ENCODE results near the gene PTCHD4.

The PTCHD4 gene

DNA sequence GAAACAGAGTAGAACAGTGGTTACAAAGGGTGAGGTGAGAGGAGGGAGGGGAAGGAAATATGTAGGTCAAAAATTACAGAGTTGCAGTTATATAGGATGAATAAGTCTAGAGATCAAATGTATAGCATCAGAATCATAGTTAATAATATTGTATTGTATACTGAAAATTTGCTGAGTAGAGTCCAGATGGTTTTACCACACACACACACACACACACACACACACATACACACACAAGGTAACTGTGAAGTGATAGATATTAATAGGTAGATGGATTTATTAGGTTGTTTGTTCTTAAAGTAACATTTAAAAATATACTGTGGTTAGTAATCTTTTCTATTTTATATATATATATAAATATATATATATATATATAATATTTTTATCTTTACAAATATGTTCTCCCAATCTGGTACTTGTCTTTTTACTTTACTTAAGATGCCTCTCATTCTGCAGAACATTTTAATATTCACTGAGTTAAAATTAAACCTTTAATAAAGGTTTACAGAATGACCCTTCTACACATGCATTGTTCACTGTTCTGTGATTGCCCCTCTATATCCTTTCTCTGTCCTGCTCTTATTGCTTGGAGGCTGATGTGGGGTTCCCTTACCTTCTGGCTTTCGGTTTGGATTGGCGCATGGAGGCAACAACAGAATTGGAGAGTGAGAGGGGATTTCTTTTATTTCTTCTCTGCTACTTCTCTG lies 408 bp downstream of the PTCHD4 start:
- TF ChIP-seq TAF1 (IDR thresholded peaks at IDR 0.05; ENCODE audit: borderline replicate concordance, insufficient read depth, low read length) (no peak), FOXP2 (optimal IDR thresholded peaks at IDR 0.05; ENCODE audit: borderline replicate concordance, extremely low read depth, extremely low read length, insufficient read depth) (no peak)

DNA sequence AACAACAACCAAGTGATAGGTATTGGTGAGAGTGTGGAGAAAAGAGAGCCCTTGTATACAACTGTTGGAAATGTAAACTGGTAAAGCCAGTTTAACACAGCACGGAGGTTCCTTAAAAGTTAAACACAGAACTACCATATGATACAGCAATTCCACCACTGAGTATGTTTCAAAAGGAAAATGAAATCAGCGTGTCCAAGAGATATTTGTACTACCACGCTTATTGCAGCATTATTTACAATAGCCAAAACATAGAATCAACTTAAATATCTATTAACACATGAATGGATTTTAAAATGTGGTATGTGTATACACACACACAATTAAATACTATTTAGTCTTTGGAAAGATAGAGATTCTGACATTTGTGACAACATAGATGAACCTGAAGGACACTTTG lies 1.1 kb downstream of the PTCHD4 start:
- no peak for TF ChIP-seq POLR2AphosphoS5 (IDR thresholded peaks at IDR 0.05; ENCODE audit: low read depth, low read length)

DNA sequence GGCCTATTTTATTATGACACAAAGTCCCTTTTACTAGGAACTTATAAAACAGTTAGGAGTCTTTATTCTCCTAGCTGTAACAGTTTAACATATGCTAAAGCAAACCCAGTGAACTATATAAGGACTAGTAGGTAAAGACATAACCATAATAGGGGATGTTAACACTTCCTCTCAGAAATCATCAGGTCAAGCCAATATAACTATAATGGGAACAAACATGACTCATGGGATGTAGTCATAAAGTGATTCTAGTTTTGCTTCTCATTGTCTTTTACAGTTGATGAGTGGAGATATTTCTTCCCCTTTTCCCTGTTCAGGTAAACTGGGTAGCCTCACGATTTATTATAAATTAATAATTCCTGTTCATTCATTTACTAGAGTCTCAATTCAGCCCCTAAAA lies 9.7 kb downstream of the PTCHD4 start:
- TF ChIP-seq POLR2AphosphoS5 (IDR thresholded peaks at IDR 0.05; ENCODE audit: low read depth, low read length) (no peak), SIN3A (IDR thresholded peaks at IDR 0.05; ENCODE audit: borderline replicate concordance, insufficient read depth, low read length) (no peak), TAF1 (IDR thresholded peaks at IDR 0.05; ENCODE audit: borderline replicate concordance, insufficient read depth, low read length) (no peak), FOXP2 (optimal IDR thresholded peaks at IDR 0.05; ENCODE audit: borderline replicate concordance, extremely low read depth, extremely low read length, insufficient read depth) (no peak)
- TF ChIP-seq, protein P1, sequence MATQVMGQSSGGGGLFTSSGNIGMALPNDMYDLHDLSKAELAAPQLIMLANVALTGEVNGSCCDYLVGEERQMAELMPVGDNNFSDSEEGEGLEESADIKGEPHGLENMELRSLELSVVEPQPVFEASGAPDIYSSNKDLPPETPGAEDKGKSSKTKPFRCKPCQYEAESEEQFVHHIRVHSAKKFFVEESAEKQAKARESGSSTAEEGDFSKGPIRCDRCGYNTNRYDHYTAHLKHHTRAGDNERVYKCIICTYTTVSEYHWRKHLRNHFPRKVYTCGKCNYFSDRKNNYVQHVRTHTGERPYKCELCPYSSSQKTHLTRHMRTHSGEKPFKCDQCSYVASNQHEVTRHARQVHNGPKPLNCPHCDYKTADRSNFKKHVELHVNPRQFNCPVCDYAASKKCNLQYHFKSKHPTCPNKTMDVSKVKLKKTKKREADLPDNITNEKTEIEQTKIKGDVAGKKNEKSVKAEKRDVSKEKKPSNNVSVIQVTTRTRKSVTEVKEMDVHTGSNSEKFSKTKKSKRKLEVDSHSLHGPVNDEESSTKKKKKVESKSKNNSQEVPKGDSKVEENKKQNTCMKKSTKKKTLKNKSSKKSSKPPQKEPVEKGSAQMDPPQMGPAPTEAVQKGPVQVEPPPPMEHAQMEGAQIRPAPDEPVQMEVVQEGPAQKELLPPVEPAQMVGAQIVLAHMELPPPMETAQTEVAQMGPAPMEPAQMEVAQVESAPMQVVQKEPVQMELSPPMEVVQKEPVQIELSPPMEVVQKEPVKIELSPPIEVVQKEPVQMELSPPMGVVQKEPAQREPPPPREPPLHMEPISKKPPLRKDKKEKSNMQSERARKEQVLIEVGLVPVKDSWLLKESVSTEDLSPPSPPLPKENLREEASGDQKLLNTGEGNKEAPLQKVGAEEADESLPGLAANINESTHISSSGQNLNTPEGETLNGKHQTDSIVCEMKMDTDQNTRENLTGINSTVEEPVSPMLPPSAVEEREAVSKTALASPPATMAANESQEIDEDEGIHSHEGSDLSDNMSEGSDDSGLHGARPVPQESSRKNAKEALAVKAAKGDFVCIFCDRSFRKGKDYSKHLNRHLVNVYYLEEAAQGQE (IDR thresholded peaks at IDR 0.05; ENCODE audit: insufficient read depth in 1 of 2, low read depth in 2 of 2, low read length in 2 of 2), result no peak

DNA sequence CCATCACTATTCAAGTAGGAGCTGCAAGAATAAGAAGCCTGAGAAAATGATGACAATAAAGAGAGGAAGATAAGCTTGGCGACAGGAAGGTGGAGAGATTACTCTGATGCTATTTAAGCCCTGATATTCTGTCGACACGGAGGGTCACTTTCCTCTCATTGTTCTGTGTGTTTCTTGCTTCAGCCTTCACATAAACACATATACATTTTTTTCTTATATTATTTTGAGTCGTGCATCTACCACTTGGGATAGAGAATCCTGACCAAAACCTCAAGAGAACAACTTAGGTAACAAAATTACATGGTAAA lies 10.5 kb downstream of the PTCHD4 start:
- no peak for TF ChIP-seq FOXP2 (optimal IDR thresholded peaks at IDR 0.05; ENCODE audit: borderline replicate concordance, extremely low read depth, extremely low read length, insufficient read depth)
- TF ChIP-seq POLR2AphosphoS5 (IDR thresholded peaks at IDR 0.05; ENCODE audit: low read depth, low read length), result no peak
- TF ChIP-seq, protein P1 (IDR thresholded peaks at IDR 0.05; ENCODE audit: insufficient read depth in 1 of 2, low read depth in 2 of 2, low read length in 2 of 2), result no peak
- TF ChIP-seq SIN3A (IDR thresholded peaks at IDR 0.05; ENCODE audit: borderline replicate concordance, insufficient read depth, low read length), result no peak
- no peak for TF ChIP-seq TAF1 (IDR thresholded peaks at IDR 0.05; ENCODE audit: borderline replicate concordance, insufficient read depth, low read length)

DNA sequence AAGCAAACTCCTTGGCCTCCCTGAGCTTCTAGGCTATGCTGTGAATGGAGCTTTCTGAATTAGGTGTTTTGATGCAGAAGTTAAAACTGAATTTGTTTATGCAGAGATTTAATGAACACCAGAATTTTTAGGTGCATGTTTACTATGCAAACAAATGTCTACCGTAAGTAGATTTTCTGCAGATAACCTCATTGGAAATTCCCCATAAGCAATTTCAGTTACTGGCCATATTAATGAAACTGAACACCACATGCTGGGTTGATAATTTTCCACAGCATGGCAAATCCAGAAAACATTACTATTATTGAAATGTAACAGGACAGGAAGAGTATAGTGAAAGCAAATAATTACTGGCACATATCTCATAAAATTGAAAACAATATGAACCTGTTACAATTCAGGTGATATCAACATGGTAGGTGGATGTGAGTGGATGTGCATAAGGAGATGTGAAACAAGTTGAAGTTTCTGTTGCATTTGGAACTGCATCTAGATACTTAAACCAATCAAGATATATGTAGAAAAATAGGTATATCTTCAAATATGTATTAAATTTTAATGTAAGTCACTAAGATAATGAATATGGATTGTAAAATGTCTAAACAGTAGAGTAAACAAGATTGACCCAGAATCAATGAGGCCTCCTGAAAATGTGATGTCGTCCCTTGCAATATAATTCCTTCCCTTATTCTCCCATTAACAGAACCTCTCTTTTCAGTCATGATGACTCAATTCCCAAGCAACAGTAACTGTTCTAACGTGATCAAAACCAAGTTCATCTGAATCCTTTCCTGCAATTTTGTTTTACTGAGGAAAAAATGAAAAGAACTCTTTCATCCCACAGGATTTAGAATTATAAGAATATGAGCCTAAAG lies 11.0 kb downstream of the PTCHD4 start:
- TF ChIP-seq, protein P1 (IDR thresholded peaks at IDR 0.05; ENCODE audit: insufficient read depth in 1 of 2, low read depth in 2 of 2, low read length in 2 of 2), result no peak
- no peak for TF ChIP-seq POLR2AphosphoS5 (IDR thresholded peaks at IDR 0.05; ENCODE audit: low read depth, low read length)
- TF ChIP-seq FOXP2 (optimal IDR thresholded peaks at IDR 0.05; ENCODE audit: borderline replicate concordance, extremely low read depth, extremely low read length, insufficient read depth), result no peak
- no peak for TF ChIP-seq SIN3A (IDR thresholded peaks at IDR 0.05; ENCODE audit: borderline replicate concordance, insufficient read depth, low read length)
- no peak for TF ChIP-seq TAF1 (IDR thresholded peaks at IDR 0.05; ENCODE audit: borderline replicate concordance, insufficient read depth, low read length)

DNA sequence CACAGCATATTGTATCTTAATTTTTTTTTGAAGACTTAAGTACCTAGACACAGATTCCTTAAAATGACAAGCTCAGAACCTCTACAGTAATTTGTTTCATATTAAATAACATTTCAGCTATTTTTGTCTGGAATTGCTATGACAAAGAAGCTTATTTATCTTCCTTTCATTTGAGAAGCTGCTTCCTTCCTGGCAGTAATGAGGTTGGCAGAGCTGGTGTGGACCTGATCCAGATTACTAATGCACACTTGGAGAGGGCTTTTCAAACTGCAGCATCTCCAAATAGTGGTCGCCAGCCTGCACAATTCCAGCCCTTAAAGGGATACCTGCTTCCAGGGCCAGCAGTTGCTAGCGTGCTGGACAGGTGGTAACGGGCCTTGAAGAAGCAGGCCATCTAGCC lies 12.1 kb downstream of the PTCHD4 start:
- TF ChIP-seq FOXP2 (optimal IDR thresholded peaks at IDR 0.05; ENCODE audit: borderline replicate concordance, extremely low read depth, extremely low read length, insufficient read depth) (no peak), SIN3A (IDR thresholded peaks at IDR 0.05; ENCODE audit: borderline replicate concordance, insufficient read depth, low read length) (no peak)

Measured in PFSK-1 (cell line).